Eye (tissue), 1 donor: Measurements from ENCODE around the gene C14orf119.
"Not testable (repeated sequence)": the region's sequence is repeated elsewhere in the genome, so short reads cannot be mapped to it uniquely, and the experiment has no call there.

Source experiments
- DNase-seq: peaks from one replicate; pipeline ENCODE4 v3.0.0-alpha.2; 2015

C14orf119 gene

GRCh38 chr14:23091294-23092225, 3.7 kb upstream of the C14orf119 start:
- no peak for DNase-seq

GRCh38 chr14:23093104-23093503, 2.2 kb upstream of the C14orf119 start:
- DNase-seq, result no peak

GRCh38 chr14:23093526-23093925, 1.8 kb upstream of the C14orf119 start:
- no peak for DNase-seq

GRCh38 chr14:23093991-23094665, 1.2 kb upstream of the C14orf119 start:
- no peak for DNase-seq

GRCh38 chr14:23094666-23095195, 574 bp upstream of the C14orf119 start, which contains the start of gene ACIN1:
TSS of gene ACIN1 (minus strand) at chr14:23095136. CDS start at chr14:23095112, 24 bp downstream.
- DNase-seq, result peak; percentile 95

GRCh38 chr14:23097786-23098185, 2.5 kb downstream of the C14orf119 start:
- no peak for DNase-seq

- DNase-seq, result no peak
Measured at GRCh38 chr14:23099212-23099861, 4.0 kb downstream of the C14orf119 start.

GRCh38 chr14:23101213-23101970, 6.1 kb downstream of the C14orf119 start:
- DNase-seq, result no peak

- DNase-seq, result no peak
Measured at GRCh38 chr14:23101986-23102625, 6.8 kb downstream of the C14orf119 start.

GRCh38 chr14:23102801-23103200, 7.5 kb downstream of the C14orf119 start:
- DNase-seq, result no peak

GRCh38 chr14:23103581-23103980, 8.3 kb downstream of the C14orf119 start:
- DNase-seq, result no peak

- no peak for DNase-seq
Measured at GRCh38 chr14:23104070-23104590, 8.8 kb downstream of the C14orf119 start.

- DNase-seq, result no peak
Measured at GRCh38 chr14:23104591-23105347, 9.5 kb downstream of the C14orf119 start, which contains the start of gene CIROP. TSS of gene CIROP (minus strand) at chr14:23104989. CDS start at chr14:23104920, 69 bp downstream.

GRCh38 chr14:23105348-23105824, 10.1 kb downstream of the C14orf119 start:
- no peak for DNase-seq

- no peak for DNase-seq
Measured at GRCh38 chr14:23106747-23107045, 11.4 kb downstream of the C14orf119 start.

GRCh38 chr14:23107620-23108019, 12.3 kb downstream of the C14orf119 start:
- not testable (repeated sequence) for DNase-seq

GRCh38 chr14:23108169-23108568, 12.9 kb downstream of the C14orf119 start:
- not testable (repeated sequence) for DNase-seq

GRCh38 chr14:23109769-23110168, 14.5 kb downstream of the C14orf119 start:
- no peak for DNase-seq

GRCh38 chr14:23110579-23111365, 15.5 kb downstream of the C14orf119 start:
- no peak for DNase-seq
